Measurements from ENCODE around the gene ACVR1.
A peak's percentile ranks its signal among the peaks of the same experiment; 100 is the strongest.
"Not testable (repeated sequence)": the region's sequence is repeated elsewhere in the genome, so short reads cannot be mapped to it uniquely, and the experiment has no call there.

Gene ACVR1

DNA sequence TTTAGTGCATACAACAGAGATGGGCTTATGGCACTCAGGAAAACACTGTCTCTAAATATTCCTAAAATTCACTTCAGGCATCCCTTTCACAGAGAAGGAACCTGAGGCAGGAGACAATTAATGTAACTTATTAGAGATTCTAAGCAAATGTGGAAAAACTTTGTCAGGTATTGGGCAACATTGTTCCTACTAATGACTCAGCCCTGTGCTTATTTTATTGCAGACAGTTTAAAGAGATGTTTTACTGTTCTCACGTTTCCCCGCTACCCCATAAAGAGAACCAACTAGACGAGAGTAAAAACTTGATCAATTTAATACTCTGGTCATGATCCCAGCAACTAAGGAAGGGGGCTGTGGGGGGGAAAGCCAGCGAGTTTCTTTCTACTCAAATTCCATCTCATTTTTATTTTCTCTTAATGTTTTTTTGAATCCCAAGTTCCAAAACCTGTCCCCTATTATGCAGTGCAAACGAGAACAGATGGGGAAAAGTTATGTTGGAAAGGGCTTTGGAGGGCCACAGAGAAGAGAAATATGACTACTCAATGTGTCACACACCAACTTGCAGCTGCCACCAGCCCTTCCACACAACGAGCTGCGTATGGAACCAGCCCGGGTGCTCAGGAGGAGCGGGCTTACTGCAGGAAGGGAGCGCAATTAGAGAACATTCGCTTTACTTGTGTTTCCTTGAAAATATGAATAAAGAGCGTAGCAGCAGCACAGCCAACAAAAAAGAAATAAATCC is 18.7 kb upstream of the ACVR1 start:
- DNase-seq, result peak; percentile 18

DNA sequence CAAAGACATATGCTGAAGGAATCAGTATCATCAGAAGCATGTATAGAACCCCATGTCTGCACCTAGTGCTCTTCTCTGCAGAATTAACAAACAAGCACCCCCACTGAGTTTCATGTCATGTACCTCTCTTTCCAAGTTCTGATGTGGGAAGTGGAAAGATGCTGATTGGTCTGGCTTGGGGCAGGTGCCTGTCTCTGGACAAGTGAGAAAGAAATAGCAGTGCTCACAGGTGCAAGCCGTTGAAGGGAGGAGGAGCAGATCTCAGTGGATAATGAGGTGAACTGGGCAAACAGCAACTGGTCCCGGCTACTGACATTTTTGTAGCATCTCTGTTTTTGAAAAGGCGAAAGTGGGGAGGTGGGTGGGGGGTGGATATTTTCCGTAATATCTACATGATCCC is 17.5 kb upstream of the ACVR1 start:
- DNase-seq, result no peak

DNA sequence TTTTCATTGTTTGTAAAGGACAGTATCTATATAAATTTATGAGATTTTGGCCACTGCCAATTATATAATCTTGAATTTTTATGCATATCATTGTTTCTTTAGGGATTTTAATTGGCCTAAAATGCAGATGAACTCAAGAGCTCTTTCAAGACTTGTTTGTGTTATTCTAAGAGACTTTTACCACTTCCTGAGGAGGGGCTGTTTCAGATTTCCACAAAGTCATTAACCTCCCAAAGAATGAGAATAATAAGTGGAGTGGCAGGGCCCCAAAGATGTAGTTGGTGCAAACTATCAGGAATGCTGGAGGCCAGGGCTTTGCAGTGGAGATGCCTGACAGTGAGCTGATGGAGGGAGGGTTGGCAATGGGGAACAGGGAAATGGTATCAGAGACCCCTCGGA is 15.5 kb upstream of the ACVR1 start:
- peak; percentile 12 for DNase-seq

DNA sequence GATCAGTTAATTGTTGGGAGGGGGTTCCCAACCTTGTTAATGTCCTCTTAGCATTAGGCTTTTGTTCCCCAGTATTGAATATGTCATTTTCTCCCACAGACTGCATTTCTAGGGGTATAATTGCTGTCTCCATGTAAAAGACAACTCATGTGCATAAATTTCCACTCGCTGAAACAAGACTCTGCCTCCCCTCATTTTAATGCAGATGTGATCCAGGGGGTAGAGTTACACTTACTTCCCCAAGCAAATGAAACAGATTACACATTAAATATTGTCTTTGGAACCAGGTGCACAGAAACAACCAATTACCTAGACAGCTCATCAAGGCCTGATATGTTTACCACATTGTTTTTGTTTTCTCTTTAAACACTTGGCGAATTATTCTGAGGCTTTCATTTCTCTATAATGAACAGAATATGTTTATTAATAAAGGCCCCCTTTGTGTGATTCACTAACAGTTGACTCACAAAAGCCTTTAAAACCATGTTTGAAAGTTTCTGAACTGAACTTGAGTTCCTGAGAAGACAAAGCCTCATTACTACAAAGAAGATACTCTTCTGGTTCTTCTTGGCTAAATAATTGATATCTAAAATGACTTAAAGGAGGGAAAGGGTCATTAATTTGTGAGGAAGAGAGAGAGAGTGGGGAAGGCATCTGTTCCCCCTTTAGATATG is 15.0 kb upstream of the ACVR1 start:
- no peak for DNase-seq

DNA sequence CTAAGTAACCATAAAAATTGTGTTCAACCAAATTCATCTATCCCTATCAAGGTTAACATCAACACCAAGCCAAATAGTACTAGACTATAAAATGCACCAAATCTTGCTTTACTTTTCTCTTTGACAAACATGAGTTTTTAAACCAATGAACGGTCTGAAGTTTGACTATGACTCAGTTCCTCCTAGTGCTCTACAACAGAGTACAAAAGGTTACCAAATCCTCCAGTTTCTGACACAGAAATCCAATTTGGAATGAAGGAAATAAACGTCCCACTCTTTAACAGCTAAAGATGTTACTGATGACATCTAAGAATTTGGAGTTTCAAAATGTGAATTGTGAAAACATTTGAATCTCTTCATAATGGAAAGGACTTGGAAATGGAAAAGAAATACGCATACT is 11.8 kb upstream of the ACVR1 start:
- no peak for DNase-seq

DNA sequence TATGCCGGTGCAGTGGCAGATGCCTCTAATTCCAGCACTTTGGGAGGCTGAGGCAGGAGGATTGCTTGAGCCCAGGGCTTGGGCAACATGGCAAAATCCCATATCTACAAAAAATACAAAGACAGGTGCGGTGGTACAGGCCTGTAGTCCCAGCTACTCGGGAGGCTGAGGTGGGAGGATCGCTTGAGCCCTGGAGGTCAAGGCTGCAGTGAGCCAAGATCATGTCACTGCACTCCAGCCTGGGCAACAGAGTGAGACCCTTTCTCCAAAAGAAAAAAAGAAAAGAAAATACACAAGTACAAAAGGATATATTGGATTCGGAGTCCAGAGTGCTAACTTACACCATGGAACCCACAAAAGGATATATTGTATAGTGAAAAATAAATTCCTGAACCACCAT is 8.4 kb upstream of the ACVR1 start:
- DNase-seq, result not testable (repeated sequence)

DNA sequence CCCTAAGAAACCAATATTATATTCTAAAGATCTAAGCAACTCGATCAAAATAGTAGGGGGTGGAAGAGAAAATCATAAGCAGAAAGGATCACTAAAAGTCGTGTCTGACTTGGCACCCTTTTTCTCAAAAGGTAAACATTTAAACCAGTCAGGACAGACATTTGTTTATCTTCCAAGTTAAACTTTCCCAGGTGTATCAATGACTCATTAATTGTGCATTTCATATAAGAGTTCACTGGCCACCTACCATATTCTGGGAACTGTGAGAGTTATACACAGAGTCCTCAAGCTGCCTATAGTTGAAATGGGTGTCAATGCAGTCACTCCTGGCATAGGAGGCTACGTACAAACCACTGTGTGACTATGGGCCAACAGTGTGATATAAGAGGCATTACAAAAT is 4.8 kb upstream of the ACVR1 start:
- DNase-seq, result no peak

DNA sequence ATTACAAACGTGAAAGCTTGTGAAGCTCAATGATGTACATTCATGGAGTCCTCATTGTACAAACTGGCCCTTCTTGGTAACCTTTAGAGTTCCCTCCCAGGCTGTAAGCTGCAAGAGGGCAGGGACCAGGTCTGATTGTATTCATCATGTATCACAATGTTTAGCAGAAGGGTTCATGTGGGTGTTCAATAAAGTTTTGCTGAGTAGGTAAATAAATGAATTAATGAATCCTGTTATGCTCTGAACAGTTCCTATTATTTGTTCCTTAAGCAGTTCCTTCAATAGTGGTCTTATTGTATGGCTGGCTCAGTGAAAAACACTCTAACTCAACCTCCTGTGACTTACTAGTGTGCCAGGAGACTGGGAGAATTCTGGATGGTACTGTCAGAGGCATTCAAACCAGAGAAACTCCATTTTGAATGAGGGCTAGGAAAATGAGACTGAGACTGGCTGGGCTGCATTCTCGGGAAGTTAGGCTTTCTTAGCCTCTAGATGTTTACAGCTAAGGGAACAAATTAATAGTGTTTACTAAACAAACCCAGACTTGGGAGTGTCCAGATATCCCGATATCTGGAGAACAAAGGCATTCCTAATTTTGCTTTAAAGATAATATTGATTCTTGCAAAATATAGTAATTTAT is 1.8 kb upstream of the ACVR1 start:
- DNase-seq, result no peak

DNA sequence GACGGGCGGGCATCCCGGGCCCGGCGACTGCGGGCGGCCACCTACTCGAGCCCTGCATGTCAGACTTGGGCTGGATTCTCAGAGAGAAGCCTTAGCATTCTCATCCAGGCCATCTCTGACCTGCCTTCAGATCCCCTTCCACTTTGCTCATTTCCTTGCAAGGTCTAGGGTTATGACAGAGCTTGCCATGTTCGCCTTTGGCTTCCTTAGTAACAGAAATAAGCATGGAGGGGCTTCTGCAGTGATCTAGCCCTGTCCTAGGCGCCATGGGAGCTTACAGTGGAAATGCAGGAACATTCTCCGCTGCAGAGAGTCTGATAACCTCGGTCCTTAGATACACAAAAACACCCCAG is 632 bp upstream of the ACVR1 start:
- peak; percentile 76 for DNase-seq

DNA sequence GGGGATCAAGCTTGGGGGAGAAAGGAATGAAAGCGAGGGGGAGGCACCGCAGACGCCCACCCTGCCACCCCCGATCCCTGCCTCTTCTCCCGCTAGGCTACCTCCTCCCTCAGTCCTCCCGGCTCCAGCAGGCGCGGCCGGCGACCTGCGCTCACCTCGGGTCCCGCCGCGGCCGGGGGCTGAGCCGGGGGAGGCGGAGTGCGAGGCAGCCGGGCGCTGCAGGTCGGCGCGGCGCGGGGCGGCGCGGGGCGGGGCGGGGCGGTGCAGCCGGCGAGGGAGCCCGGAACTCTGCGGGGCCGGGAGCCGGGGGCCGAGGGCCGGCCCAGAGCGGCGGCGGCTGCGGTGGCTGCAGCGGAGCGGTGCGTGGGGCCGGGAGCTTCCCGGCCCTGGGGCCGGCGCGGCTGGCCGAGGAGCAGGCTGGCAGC is 477 bp downstream of the ACVR1 start:
- no peak for DNase-seq

DNA sequence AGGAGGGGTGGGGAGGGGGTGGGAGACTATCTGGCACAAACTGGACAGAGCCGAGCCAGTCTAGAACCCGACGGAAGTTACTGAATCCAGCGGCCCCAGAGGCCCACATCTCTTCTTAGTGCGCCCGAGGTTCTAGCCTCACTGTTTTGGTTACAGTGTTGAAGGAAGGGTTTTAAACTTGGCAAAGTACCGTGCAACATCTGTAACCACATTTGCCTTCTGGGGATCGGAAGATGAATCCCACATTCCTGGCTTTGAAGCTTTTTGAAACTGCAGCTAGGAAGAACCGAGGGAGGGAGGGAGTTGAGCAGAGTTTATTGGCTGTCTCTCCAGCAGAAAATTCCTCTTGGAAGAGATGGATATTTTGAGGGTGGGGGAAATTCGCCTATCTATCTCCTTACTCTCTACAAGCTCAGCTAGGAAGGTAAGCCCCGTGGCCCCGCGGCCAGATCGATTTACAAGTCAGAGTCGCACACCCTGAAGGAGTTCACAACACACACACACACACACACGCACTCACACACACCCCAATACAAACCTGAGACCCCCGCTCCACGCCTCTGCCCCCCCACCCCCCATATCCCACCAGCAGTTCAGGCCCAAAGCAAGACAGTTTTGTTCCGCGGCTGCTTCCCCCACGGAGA is 1.0 kb downstream of the ACVR1 start:
- DNase-seq, result peak; percentile 73

DNA sequence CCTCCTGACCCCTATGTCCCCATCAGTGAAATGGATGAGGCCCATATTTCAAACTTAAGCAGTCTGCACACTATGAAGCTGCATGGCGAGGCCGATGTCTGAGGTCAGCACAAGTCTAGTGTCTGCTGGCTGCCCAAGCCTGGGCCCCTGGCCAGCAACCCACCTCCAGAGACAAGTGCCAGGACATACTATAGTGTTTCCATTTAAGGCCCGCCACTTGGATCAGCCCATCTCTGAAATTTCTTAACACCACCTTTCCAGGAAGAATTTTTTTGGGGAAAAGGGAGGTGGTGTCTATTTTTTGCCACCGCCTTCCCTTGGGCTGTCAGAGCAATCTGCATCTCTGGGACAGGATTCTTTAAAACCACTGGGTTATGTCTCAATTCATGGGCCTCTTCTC is 1.8 kb downstream of the ACVR1 start:
- DNase-seq, result peak; percentile 32

DNA sequence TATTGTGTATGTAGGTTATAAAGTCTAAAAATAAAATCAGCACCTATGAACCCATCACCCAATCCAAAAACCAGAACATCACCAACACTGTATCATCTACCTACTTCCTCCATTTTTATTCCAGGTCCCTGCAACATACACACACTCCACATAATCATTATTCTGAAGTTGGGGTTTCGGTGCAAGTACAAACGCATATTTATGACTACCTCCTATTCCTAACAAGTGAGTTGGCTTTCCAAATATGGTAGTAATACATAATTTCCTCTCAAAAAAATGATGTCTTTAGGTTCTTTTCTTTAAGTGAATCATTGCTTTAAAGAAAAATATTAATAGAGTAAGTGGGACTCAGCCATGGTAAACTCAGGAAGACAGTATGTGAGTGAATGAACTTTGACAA is 3.3 kb downstream of the ACVR1 start:
- DNase-seq, result no peak

DNA sequence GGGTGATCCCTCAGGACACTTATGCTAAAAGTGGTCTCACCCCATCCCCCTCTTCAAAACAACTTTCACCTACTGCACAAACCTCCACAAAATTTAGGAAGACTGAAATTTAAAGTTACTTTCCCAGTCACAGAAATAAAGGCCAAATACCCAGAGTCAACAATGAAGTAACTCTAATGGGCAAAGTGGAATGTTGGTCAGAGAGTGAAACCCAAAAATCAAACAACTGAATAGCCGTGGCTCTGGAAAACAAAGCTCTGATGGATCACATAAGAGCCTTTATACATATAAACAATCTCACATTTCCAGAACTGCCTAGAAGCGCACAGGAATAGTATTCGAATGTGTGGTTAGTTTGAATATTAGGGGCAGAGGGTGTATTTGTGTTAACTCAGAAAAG is 4.7 kb downstream of the ACVR1 start:
- DNase-seq, result no peak

DNA sequence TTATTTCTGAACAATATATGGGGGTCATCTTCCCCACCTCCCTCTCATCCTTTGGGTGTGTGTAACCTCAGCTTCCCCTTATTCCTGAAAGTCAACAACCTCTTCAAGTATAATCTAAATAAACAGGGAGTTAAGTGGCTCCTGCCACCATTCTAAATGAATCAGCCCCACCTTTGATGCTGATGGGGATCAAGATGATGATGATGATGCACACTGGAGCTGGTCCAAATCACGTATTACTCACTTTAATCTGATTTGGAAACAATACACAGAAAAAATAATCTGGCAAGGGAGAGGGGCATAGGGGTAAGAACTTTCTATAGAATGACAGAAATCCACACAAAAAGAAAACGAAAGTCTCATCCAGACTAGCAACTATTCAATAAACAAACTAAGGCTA is 7.1 kb downstream of the ACVR1 start:
- no peak for DNase-seq

DNA sequence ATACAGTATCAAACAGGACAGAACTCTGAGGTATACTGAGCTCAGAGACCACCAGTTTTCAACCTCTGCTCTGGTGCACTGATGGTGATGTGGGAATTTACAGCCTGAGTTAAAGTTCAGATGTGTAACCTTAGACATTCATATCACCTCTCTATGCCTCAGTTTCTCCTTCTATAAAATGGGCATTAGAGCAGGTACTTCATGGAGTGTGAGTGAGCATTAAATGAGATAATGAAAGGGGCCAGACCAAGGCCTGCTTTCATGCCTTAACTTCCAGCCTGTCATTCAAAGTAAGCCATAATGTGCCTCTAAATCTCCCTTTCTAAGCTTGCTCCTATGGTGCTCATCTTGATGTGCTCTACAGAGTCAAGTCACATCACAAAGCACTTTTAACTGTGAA is 8.4 kb downstream of the ACVR1 start:
- DNase-seq, result no peak

DNA sequence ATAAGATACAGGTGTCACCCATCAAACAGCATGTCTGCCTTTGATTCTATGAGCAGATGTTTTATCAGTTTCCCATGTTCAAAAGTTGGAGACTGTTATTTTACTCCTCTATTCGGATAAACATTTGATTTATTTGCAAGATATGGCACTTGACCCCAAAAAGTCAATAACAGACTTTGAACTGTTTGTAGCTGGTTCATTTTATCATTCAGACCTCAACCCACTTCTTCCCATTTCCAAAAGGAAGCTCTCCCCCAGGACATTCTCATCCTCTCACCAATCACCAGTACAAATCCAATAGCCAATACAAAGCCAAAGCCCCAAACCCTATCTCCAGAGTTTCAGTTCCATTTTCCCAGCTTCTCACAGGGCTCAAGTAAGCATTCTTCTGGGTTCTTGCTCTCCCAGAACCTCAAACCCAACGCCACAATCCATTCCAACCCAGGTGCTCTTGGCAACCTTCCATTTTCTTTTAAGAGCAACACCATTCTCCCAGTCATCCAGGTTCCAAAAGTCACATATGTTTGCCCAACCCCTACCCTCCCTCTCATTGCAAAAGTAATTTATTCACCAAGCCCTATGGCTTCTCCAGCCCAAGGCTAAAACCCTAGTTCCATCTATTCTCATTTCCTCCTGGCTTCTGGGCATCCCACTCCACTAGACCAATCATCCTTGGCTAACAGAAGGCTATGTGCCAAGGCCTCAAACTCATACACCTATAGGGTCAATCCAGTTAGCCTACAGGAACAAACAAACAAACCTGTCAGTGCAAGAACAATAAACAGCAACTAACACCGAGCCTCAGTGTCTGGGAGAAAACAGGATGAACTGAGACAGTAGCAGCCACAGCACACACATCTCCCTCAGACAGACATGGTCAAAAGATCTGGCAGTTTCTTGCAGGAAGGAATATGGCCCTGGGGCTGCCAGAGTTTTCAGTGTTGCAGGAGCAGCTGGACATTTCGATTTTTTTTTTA is 9.2 kb downstream of the ACVR1 start:
- DNase-seq, result no peak

DNA sequence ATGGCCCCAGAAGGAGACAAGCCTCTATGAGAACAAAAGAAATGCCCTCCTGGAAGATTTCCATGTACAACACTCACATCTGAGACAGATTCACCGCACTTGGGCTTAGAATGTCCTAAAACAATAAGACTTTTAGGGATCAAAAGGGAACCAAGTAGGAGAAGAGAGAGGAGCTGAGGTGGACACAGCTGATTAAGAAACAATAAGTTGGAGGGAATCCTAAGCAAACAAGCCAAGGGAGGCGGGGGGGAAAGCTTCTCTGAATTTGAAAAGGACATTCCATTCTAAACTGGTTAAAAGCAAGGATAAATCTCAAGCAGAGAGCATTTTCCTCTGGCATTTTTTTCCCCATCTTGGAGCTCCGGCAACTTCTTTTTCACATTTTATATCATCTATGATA is 9.9 kb downstream of the ACVR1 start:
- DNase-seq, result no peak

DNA sequence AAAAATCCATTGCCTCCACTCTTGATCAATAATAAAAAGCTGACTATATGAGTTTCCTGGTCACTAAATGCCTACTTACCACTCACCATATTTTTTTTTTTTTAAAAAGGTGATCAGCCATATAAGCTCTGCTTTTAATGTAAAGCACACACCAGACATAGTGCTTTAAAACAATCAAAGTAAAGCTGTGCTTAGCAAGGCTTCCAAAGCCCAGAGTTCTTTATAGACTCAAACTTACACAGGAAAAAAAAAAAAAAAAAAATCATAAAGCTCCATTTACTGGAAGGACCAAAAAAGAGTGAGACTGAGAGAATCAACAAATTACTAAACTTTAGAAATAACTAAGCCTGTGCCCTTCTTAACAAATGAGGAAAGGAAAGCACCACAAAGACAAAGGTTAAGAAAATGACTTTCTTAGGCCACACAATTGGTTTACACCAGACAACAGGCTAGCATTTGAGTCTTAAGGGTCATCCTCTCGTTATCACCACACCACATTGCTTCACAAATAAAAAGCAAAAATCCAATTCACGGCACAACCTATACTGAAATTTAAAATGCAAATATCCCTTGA is 11.2 kb downstream of the ACVR1 start:
- no peak for DNase-seq

DNA sequence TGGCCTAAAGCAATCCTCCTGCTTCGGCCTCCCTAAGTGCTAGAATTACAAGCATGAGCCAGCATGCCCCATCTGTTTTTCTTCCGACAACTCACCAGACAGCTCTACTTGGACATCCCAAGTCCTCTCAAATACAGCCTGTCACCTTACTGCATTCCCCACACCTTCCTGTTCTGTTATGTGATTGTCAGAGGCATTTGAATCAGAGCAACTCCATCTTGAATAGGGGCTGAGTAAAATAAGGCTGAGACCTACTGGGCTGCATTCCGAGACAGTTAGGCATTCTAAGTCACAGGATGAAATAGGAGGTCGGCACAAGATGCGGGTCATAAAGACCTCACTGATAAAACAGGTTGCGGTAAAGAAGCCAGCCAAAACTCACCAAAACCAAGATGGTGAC is 17.3 kb downstream of the ACVR1 start:
- DNase-seq, result no peak

DNA sequence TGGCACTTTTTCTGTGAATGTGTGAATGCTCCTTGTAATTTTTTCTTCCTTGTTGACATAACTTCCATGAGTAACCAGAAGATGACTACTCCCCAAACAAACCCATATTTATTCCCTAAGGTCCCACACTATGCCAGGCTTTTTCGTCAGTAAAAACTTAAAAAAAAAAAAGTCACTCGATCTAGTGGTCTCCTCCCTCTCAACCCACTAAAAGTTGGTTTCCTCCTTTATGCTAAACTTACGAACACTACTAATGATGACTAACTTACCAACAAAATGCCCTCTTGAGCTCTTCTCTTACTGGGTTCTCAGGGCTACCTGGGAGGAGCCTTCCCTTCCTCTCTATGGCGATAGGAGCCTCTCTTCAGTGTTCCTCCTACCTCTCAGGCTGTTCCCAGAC is 18.2 kb downstream of the ACVR1 start:
- DNase-seq, result no peak

DNA sequence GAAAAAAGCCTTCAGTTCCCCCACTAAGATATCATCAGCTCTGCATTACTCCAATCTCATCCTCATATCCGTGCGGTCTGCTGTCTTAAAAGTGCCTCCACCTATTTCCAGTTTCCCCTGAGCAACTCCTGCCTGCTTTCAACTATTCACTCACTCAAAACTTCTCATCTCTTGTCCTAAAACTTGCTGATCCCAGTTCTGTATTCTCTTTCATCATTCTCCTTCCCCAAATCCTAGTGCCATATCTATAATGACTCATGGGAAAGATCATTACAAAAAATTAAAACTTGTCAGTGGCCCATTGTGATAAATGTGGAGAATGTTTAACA is 20.0 kb downstream of the ACVR1 start:
- no peak for DNase-seq

All from right kidney (tissue), 1 donor.